ENCODE results near the gene LDHB. TPM values are rescaled to one million over a fixed set of nuclear protein-coding genes. Genes with fewer than 3 reads are reported as not detected.

The LDHB gene
- total and polyA plus RNA-seq, 2 experiments from 2014 or later: 842 to 1,792 TPM

GRCh38 chr12:21678959-21679358 lies 21.3 kb upstream of the LDHB start:
- Histone ChIP-seq H3K9me3 (ENCODE audit: low read depth) (no peaks in the 10 kb centered on the region), H3K36me3 (no peaks in the 10 kb centered on the region), H3K27me3 (no peaks in the 10 kb centered on the region), H3K4me1 (ENCODE audit: low read depth) (no peaks in the 10 kb centered on the region), H3K27ac (no peak overlapping the region), H3K4me3 (no peak overlapping the region)
- TF ChIP-seq, protein P1, sequence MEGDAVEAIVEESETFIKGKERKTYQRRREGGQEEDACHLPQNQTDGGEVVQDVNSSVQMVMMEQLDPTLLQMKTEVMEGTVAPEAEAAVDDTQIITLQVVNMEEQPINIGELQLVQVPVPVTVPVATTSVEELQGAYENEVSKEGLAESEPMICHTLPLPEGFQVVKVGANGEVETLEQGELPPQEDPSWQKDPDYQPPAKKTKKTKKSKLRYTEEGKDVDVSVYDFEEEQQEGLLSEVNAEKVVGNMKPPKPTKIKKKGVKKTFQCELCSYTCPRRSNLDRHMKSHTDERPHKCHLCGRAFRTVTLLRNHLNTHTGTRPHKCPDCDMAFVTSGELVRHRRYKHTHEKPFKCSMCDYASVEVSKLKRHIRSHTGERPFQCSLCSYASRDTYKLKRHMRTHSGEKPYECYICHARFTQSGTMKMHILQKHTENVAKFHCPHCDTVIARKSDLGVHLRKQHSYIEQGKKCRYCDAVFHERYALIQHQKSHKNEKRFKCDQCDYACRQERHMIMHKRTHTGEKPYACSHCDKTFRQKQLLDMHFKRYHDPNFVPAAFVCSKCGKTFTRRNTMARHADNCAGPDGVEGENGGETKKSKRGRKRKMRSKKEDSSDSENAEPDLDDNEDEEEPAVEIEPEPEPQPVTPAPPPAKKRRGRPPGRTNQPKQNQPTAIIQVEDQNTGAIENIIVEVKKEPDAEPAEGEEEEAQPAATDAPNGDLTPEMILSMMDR (IDR thresholded peaks at IDR 0.05; ENCODE audit: low read depth, low read length): no peak
- DNase-seq (ENCODE audit: low read depth in 1 of 2, low spot score in 1 of 2): no peak

DNA sequence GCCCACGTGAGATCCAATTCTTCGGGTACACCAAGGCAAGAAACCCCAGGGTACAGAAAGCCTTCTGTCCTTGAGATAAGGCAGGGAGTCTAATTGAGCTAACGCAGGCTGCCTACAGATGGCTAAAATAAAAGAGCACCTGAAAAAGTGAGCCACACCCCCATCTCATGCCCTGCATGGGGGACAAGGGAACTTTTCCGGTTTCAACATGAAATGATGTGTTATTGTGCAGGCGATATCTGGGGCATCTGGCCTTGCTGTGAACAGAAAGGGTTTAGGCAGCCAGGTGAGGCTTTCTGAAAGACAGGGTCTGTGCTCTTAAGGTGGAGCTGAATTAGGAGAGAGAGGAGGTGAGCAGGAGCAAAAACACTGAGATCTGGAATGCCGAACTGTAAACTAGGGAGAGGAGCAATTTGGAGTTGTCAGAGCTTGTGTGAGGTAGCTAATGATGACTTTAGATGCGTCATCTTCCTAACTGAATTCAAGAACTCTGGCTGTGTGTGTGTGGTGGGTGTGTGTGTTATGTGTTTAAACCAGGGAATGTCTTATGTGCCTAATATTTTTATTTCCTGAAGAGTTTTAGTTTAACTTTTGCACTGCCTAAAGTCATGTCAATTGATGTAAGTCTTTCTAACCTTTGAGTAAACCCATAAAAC lies 20.1 kb upstream of the LDHB start:
- Histone ChIP-seq H3K36me3 (no peaks in the 10 kb centered on the region), H3K4me1 (ENCODE audit: low read depth) (no peaks in the 10 kb centered on the region), H3K9me3 (ENCODE audit: low read depth) (no peaks in the 10 kb centered on the region), H3K27ac (no peak overlapping the region), H3K4me3 (no peak overlapping the region), H3K27me3 (no peaks in the 10 kb centered on the region)
- DNase-seq (ENCODE audit: low read depth in 1 of 2, low spot score in 1 of 2): no peak
- TF ChIP-seq, protein P1 (IDR thresholded peaks at IDR 0.05; ENCODE audit: low read depth, low read length): no peak

DNA sequence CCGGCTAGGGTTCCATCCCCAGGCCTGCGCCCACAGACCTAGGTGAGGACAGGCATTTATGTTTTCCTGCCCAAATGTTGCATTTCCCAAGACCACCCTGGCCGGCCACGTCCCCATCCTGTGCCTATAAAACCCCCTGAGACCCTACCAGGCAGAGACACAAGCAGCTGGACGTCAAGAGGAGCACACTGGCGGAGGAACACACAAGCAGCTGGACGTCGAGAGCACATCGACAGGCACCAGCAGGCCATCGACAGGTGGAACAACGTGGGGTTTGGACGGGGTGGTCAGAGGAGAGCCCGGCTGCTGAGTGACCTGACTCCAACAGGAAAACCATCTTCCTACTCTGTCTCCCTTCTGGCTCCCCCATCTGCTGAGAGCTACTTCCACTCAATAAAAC lies 19.6 kb upstream of the LDHB start:
- Histone ChIP-seq H3K27ac (no peak overlapping the region), H3K4me3 (no peak overlapping the region), H3K9me3 (ENCODE audit: low read depth) (no peaks in the 10 kb centered on the region), H3K36me3 (no peaks in the 10 kb centered on the region), H3K27me3 (no peaks in the 10 kb centered on the region), H3K4me1 (ENCODE audit: low read depth) (no peaks in the 10 kb centered on the region)
- TF ChIP-seq, protein P1 (IDR thresholded peaks at IDR 0.05; ENCODE audit: low read depth, low read length): no peak
- no peak for DNase-seq (ENCODE audit: low read depth in 1 of 2, low spot score in 1 of 2)

DNA sequence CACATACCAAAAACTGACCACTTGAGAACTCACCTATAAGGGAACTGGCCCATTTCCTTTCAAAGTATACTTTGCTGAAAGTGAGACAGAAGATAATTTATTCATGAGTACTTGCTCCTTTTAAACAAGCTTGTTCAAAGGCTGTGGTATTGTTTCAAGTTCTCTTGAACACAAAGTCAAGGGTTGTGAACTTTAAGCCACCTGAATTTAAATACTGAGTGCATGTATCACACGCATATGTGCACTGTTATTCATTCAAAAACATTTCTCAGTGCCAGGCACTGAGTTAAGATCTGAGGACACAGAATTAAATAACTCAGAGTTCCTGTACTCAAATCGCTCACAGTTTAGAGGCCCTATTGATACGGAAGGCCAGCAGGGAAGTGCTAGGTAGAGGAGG lies 19.1 kb upstream of the LDHB start:
- Histone ChIP-seq H3K27ac (no peak overlapping the region), H3K27me3 (no peaks in the 10 kb centered on the region), H3K4me3 (no peak overlapping the region), H3K4me1 (ENCODE audit: low read depth) (no peaks in the 10 kb centered on the region), H3K9me3 (ENCODE audit: low read depth) (no peaks in the 10 kb centered on the region), H3K36me3 (no peaks in the 10 kb centered on the region)
- TF ChIP-seq, protein P1 (IDR thresholded peaks at IDR 0.05; ENCODE audit: low read depth, low read length): no peak
- no peak for DNase-seq (ENCODE audit: low read depth in 1 of 2, low spot score in 1 of 2)

- DNase-seq (ENCODE audit: low read depth in 1 of 2, low spot score in 1 of 2): no peak
- no peak overlapping the region for H3K27ac ChIP-seq
- H3K9me3 ChIP-seq (ENCODE audit: low read depth): no peaks in the 10 kb centered on the region
- TF ChIP-seq, protein P1 (IDR thresholded peaks at IDR 0.05; ENCODE audit: low read depth, low read length): no peak
- H3K36me3 ChIP-seq: no peaks in the 10 kb centered on the region
- no peak overlapping the region for H3K4me3 ChIP-seq
- H3K4me1 ChIP-seq (ENCODE audit: low read depth): no peaks in the 10 kb centered on the region
- H3K27me3 ChIP-seq: no peaks in the 10 kb centered on the region
Observed at GRCh38 chr12:21675641-21676040, 18.0 kb upstream of the LDHB start.
